Measurements from ENCODE around the gene SAMD4A. TPM values are rescaled to one million over a fixed set of nuclear protein-coding genes. Genes with fewer than 3 reads are reported as not detected.

SAMD4A gene
- total RNA-seq, 1 experiment from 2014 or later: 9.6 TPM

- Histone ChIP-seq H4K5ac (ENCODE audit: insufficient read length, low read depth, low read length) (no peak overlapping the region), H3K27me3 (ENCODE audit: insufficient read depth, low read length) (no peaks in the 10 kb centered on the region), H3K4me1 (ENCODE audit: insufficient read depth, low read length) (peaks cover 3% of the 10 kb centered on the region; the same call in 1 of the 2 replicates), H3K18ac (ENCODE audit: insufficient read length, low read depth, low read length) (no peak overlapping the region), H3K23me2 (ENCODE audit: insufficient read length, low read depth, low read length, poor library complexity, severe bottlenecking) (no peaks in the 10 kb centered on the region), H3K56ac (ENCODE audit: insufficient read length, low read depth, low read length) (no peak overlapping the region), H2AK5ac (ENCODE audit: insufficient read length, low read length) (no peak overlapping the region), H4K20me1 (ENCODE audit: control insufficient read depth, insufficient read depth, insufficient read length) (no peaks in the 10 kb centered on the region), H2BK20ac (ENCODE audit: low read depth, low read length, poor library complexity, severe bottlenecking) (no peak overlapping the region), H4K8ac (replicated peaks; ENCODE audit: insufficient read length, low read depth, low read length) (no peak overlapping the region), H3K9ac (ENCODE audit: extremely low read depth, insufficient read length, low read length) (no peak overlapping the region), H2BK5ac (ENCODE audit: insufficient read length, low read length) (no peak overlapping the region), H3K27ac (ENCODE audit: insufficient read length, low read depth, low read length) (no peak overlapping the region), H2BK12ac (ENCODE audit: insufficient read length, low read depth, low read length) (no peak overlapping the region), H3K4ac (ENCODE audit: low read depth, low read length) (no peak overlapping the region), H3K23ac (ENCODE audit: insufficient read length, low read depth, low read length) (no peak overlapping the region), H2BK120ac (ENCODE audit: low read depth, low read length, poor library complexity, severe bottlenecking) (no peak overlapping the region), H2AFZ (ENCODE audit: low read length) (no peak overlapping the region), H3K4me2 (ENCODE audit: insufficient read depth, insufficient read length, low read length) (no peak overlapping the region), H3K79me2 (ENCODE audit: insufficient read depth, low read length) (no peaks in the 10 kb centered on the region), H2BK15ac (ENCODE audit: low read depth, low read length) (no peak overlapping the region), H3K79me1 (ENCODE audit: insufficient read depth, low read depth, low read length, poor library complexity, severe bottlenecking) (no peaks in the 10 kb centered on the region), H3K14ac (ENCODE audit: insufficient read depth, low read length) (no peak overlapping the region), H4K91ac (ENCODE audit: insufficient read length, low read depth, low read length) (no peak overlapping the region), H3K9me3 (ENCODE audit: control insufficient read depth, low read depth, low read length) (no peaks in the 10 kb centered on the region), H3T11ph (ENCODE audit: low read length) (no peak overlapping the region)
- DNase-seq: no peak
- Mint-ChIP-seq H3K9me3 (no peaks in the 10 kb centered on the region; a peak in 1 of 5 replicates), H3K4me1 (peaks cover 5 to 7% of the 10 kb centered on the region in 2 experiments), H3K27ac (no peak overlapping the region), H3K36me3 (ENCODE audit: insufficient read depth in 1 of 3, low read depth in 3 of 3) (no peaks in the 10 kb centered on the region), H3K4me3 (no peak overlapping the region), H3K27me3 (ENCODE audit: low read depth) (no peaks in the 10 kb centered on the region)
- no peak for TF ChIP-seq CTCF (conservative IDR thresholded peaks at IDR 0.05)
- WGBS (ENCODE audit: extremely low coverage, insufficient read length, low lambda C conversion rate): no CpG with 5 or more reads among the region's 3 CpGs
Observed at GRCh38 chr14:54547583-54547982, 19.3 kb upstream of the SAMD4A start.
